Progenitor cell of endocrine pancreas (in vitro differentiated cells): ENCODE measurements around the gene GGTA1. TPM values are rescaled to one million over a fixed set of nuclear protein-coding genes. Genes with fewer than 3 reads are reported as not detected.
"Not testable (repeated sequence)": the region's sequence is repeated elsewhere in the genome, so short reads cannot be mapped to it uniquely, and the experiment has no call there.

Source experiments
- DNase-seq: peaks from one replicate; pipeline ENCODE4 v3.0.0; 2021; ENCODE audit warnings: low spot score; ENCODE audit not compliant: unreplicated experiment
- H3K27ac Mint-ChIP-seq: 2 replicates; pipeline ENCODE4 v1.8.0; 2021; ENCODE audit warnings: mild to moderate bottlenecking, moderate library complexity, mixed read lengths
- H3K27me3 Mint-ChIP-seq: 2 replicates; pipeline ENCODE4 v1.8.0; 2021; ENCODE audit warnings: mixed read lengths
- H3K36me3 Mint-ChIP-seq: 2 replicates; pipeline ENCODE4 v1.8.0; 2022; ENCODE audit warnings: mixed read lengths; ENCODE audit not compliant: insufficient read depth
- H3K4me1 Mint-ChIP-seq: 2 replicates; pipeline ENCODE4 v1.8.0; 2021; ENCODE audit warnings: low read depth, mixed read lengths
- H3K4me3 Mint-ChIP-seq: 2 replicates; pipeline ENCODE4 v1.8.0; 2021; ENCODE audit warnings: low read depth, mild to moderate bottlenecking, moderate library complexity, mixed read lengths
- H3K9me3 Mint-ChIP-seq: 2 replicates; pipeline ENCODE4 v1.8.0; 2021; ENCODE audit warnings: low read depth, mixed read lengths
- CTCF ChIP-seq: fragments of 200-600 bp; sonication (generic); IDR thresholded peaks from one replicate; pipeline ENCODE4 v1.5.0; 2021; ENCODE audit warnings: antibody characterized with exemption, mild to moderate bottlenecking; ENCODE audit not compliant: unreplicated experiment
- total RNA-seq: library from RNA; stranded (reverse); gene quantifications from 2 replicates; pipeline ENCODE4 v1.2.1, GENCODE V29; 2021

The GGTA1 gene
- total RNA-seq, 1 donor from 2014 or later = not detected

GRCh38 chr9:121443981-121444380, 55.7 kb downstream of the GGTA1 start:
- peaks cover 23% of the 10 kb centered on the region for H3K27me3 Mint-ChIP-seq
- TF ChIP-seq CTCF = no peak

GRCh38 chr9:121441165-121441564, 58.5 kb downstream of the GGTA1 start:
- no peaks in the 10 kb centered on the region for H3K9me3 Mint-ChIP-seq
- no peak overlapping the region for H3K27ac Mint-ChIP-seq
- TF ChIP-seq CTCF = no peak
- H3K4me1 Mint-ChIP-seq = peaks cover 8% of the 10 kb centered on the region
- no peak overlapping the region for H3K4me3 Mint-ChIP-seq
- H3K36me3 Mint-ChIP-seq = no peaks in the 10 kb centered on the region
- no peak for DNase-seq
- H3K27me3 Mint-ChIP-seq = peaks cover 12% of the 10 kb centered on the region

More at GRCh38 chr9:121443981-121444380, 55.7 kb downstream of the GGTA1 start:
- H3K9me3 Mint-ChIP-seq = no peaks in the 10 kb centered on the region
- H3K4me3 Mint-ChIP-seq = no peak overlapping the region
- H3K36me3 Mint-ChIP-seq = no peaks in the 10 kb centered on the region
- peaks cover 7% of the 10 kb centered on the region for H3K4me1 Mint-ChIP-seq
- DNase-seq = no peak
- H3K27ac Mint-ChIP-seq = no peak overlapping the region

GRCh38 chr9:121439711-121440664, 59.7 kb downstream of the GGTA1 start:
- H3K4me1 Mint-ChIP-seq = peaks cover 8% of the 10 kb centered on the region
- DNase-seq = no peak
- no peaks in the 10 kb centered on the region for H3K9me3 Mint-ChIP-seq
- TF ChIP-seq CTCF = peak; percentile 36
- peaks cover 6% of the 10 kb centered on the region for H3K27me3 Mint-ChIP-seq
- no peak overlapping the region for H3K27ac Mint-ChIP-seq
- H3K4me3 Mint-ChIP-seq = no peak overlapping the region
- H3K36me3 Mint-ChIP-seq = no peaks in the 10 kb centered on the region

GRCh38 chr9:121439016-121439415, 60.6 kb downstream of the GGTA1 start:
- peaks cover 8% of the 10 kb centered on the region for H3K4me1 Mint-ChIP-seq
- H3K27me3 Mint-ChIP-seq = peaks cover 2% of the 10 kb centered on the region
- no peak overlapping the region for H3K27ac Mint-ChIP-seq
- no peak overlapping the region for H3K4me3 Mint-ChIP-seq
- no peak for TF ChIP-seq CTCF
- DNase-seq = no peak
- H3K36me3 Mint-ChIP-seq = no peaks in the 10 kb centered on the region
- no peaks in the 10 kb centered on the region for H3K9me3 Mint-ChIP-seq

GRCh38 chr9:121437891-121438290, 61.8 kb downstream of the GGTA1 start:
- Mint-ChIP-seq H3K27ac (no peak overlapping the region), H3K27me3 (peaks cover 2% of the 10 kb centered on the region), H3K36me3 (no peaks in the 10 kb centered on the region), H3K4me3 (no peak overlapping the region), H3K4me1 (peaks cover 8% of the 10 kb centered on the region), H3K9me3 (no peaks in the 10 kb centered on the region)
- no peak for DNase-seq
- no peak for TF ChIP-seq CTCF

- not testable (repeated sequence) for H3K27me3 Mint-ChIP-seq, H3K27ac Mint-ChIP-seq, DNase-seq, H3K36me3 Mint-ChIP-seq, H3K9me3 Mint-ChIP-seq, H3K4me3 Mint-ChIP-seq
- peaks cover 12% of the 10 kb centered on the region for H3K4me1 Mint-ChIP-seq
Measured at GRCh38 chr9:121437046-121437445, 62.6 kb downstream of the GGTA1 start.
